HFFc6 (cell line): ENCODE results near the gene CLNS1A. TPM values are rescaled to one million over a fixed set of nuclear protein-coding genes. Genes with fewer than 3 reads are reported as not detected.

ENCODE experiments used
- DNase-seq: peaks from one replicate; pipeline ENCODE4 v3.0.0-alpha.2; 2018
- H3K27ac Mint-ChIP-seq: 2 replicates; pipeline ENCODE4 v1.8.0; 2020; ENCODE audit warnings: mild to moderate bottlenecking, mixed read lengths
- H3K27me3 Mint-ChIP-seq: 2 replicates; pipeline ENCODE4 v1.8.0; 2021; ENCODE audit warnings: mild to moderate bottlenecking, moderate library complexity, mixed read lengths; ENCODE audit not compliant: insufficient read depth
- H3K36me3 Mint-ChIP-seq: 2 replicates; pipeline ENCODE4 v1.8.0; 2021; ENCODE audit warnings: low read depth, mixed read lengths
- H3K4me1 Mint-ChIP-seq: 2 replicates; pipeline ENCODE4 v1.8.0; 2020; ENCODE audit warnings: low read depth, mixed read lengths
- H3K4me3 Mint-ChIP-seq: 2 replicates; pipeline ENCODE4 v1.8.0; 2020; ENCODE audit warnings: mild to moderate bottlenecking, moderate library complexity, mixed read lengths
- H3K9me3 Mint-ChIP-seq: 2 replicates; pipeline ENCODE4 v1.8.0; 2020; ENCODE audit warnings: mild to moderate bottlenecking, mixed read lengths
- total RNA-seq, 6 experiments: library from RNA; stranded (reverse); fragmentation: NEBNext Ultra II Directional; extraction: Animal tissue kit (Norgen Biotek cat#: 25700); gene quantifications; 2 replicates in 1 of 6; 3 replicates in 5 of 6; pipeline ENCODE4 v1.2.3, GENCODE V29; 2021
- TF ChIP-seq, protein P1 (sequence below): fragments of 200-600 bp; sonication (generic); IDR thresholded peaks from 2 replicates; pipeline ENCODE4 v1.5.0; 2021; ENCODE audit warnings: antibody characterized with exemption, mild to moderate bottlenecking

CLNS1A gene
- total RNA-seq, 6 experiments from 2014 or later, result 91.5 to 98.6 (median 94.7) TPM

DNA sequence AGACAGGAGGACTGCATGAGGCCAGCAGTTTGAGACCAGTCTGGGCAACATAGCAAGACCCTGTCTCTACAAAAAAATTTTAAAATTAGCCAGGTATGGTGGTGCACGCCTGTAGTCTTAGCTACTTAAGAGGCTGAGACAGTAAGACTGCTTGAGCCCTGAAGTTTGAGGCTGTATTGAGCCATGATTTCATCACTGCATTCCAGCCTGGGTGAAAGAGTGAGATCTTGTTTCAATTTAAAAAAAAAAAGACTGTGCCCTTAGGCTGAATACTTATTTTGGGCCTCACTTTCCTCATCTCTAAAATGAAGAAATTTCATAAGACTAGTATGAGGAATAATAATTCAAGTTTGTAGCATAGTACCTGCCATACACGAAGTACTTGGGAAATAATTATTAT is 41.0 kb downstream of the CLNS1A start:
- H3K4me3 Mint-ChIP-seq, result no peak overlapping the region
- H3K4me1 Mint-ChIP-seq, result peaks cover 4% of the 10 kb centered on the region

GRCh38 chr11:77593883-77594282 is 43.7 kb downstream of the CLNS1A start:
- DNase-seq, result no peak
- TF ChIP-seq, protein P1, sequence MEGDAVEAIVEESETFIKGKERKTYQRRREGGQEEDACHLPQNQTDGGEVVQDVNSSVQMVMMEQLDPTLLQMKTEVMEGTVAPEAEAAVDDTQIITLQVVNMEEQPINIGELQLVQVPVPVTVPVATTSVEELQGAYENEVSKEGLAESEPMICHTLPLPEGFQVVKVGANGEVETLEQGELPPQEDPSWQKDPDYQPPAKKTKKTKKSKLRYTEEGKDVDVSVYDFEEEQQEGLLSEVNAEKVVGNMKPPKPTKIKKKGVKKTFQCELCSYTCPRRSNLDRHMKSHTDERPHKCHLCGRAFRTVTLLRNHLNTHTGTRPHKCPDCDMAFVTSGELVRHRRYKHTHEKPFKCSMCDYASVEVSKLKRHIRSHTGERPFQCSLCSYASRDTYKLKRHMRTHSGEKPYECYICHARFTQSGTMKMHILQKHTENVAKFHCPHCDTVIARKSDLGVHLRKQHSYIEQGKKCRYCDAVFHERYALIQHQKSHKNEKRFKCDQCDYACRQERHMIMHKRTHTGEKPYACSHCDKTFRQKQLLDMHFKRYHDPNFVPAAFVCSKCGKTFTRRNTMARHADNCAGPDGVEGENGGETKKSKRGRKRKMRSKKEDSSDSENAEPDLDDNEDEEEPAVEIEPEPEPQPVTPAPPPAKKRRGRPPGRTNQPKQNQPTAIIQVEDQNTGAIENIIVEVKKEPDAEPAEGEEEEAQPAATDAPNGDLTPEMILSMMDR, result no peak
- Mint-ChIP-seq H3K27ac (no peak overlapping the region), H3K4me3 (no peak overlapping the region), H3K4me1 (peaks cover 17% of the 10 kb centered on the region), H3K36me3 (peaks cover 4% of the 10 kb centered on the region; the same call in 1 of the 2 replicates), H3K27me3 (peaks cover 3% of the 10 kb centered on the region), H3K9me3 (no peaks in the 10 kb centered on the region)

More for the DNA sequence above, 41.0 kb downstream of the CLNS1A start:
- Mint-ChIP-seq H3K27me3 (no peaks in the 10 kb centered on the region), H3K36me3 (peaks cover 4% of the 10 kb centered on the region; the same call in 1 of the 2 replicates), H3K27ac (no peak overlapping the region), H3K9me3 (no peaks in the 10 kb centered on the region)
- TF ChIP-seq, protein P1, result no peak
- peak; percentile 31 for DNase-seq

DNA sequence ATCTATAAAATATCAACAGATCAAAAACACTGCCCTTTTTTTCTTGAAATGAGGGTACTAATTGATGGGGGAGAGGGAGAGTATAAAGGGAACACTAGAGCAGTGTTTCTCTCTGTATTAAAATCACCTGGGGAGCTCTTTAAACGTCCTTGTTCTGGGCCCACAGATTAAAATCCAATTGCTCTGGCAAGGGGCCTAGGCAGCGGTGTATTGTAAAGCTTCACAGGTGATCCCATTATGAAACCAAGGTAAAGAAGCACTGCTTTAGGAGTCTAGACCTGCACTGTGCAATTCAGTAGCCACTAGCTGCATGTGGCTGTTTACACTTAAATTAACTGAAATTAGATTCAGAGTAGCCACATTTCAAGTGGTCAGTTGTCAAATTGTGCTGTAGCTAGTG is 44.9 kb downstream of the CLNS1A start:
- Mint-ChIP-seq H3K4me1 (peaks cover 20% of the 10 kb centered on the region), H3K27me3 (peaks cover 3% of the 10 kb centered on the region), H3K9me3 (no peaks in the 10 kb centered on the region), H3K4me3 (no peak overlapping the region), H3K27ac (no peak overlapping the region), H3K36me3 (peaks cover 4% of the 10 kb centered on the region; the same call in 1 of the 2 replicates)
- DNase-seq, result no peak
- TF ChIP-seq, protein P1, result no peak

DNA sequence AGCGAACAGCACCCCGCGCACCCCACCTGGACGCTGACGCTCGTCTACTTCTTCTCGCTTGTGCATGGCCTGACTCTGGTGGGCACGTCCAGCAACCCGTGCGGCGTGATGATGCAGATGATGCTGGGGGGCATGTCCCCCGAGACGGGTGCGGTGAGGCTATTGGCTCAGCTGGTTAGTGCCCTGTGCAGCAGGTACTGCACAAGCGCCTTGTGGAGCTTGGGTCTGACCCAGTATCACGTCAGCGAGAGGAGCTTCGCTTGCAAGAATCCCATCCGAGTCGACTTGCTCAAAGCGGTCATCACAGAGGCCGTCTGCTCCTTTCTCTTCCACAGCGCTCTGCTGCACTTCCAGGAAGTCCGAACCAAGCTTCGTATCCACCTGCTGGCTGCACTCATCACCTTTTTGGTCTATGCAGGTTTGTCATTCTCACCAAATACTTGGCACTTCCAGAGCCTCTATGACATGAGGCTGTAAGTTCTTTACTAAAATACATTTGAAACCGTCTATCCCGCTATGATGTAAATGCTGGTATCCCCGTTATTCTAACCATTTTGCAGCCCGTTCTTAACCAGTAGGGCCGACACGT is 47.3 kb downstream of the CLNS1A start:
- DNase-seq, result peak; percentile 19
- peaks cover 3% of the 10 kb centered on the region for H3K27me3 Mint-ChIP-seq
- H3K4me1 Mint-ChIP-seq, result peaks cover 20% of the 10 kb centered on the region
- TF ChIP-seq, protein P1, result no peak
- H3K4me3 Mint-ChIP-seq, result peak overlapping the region; percentile 92
- H3K36me3 Mint-ChIP-seq, result peaks cover 4% of the 10 kb centered on the region; the same call in 1 of the 2 replicates
- H3K27ac Mint-ChIP-seq, result peak overlapping the region; percentile 71
- no peaks in the 10 kb centered on the region for H3K9me3 Mint-ChIP-seq

DNA sequence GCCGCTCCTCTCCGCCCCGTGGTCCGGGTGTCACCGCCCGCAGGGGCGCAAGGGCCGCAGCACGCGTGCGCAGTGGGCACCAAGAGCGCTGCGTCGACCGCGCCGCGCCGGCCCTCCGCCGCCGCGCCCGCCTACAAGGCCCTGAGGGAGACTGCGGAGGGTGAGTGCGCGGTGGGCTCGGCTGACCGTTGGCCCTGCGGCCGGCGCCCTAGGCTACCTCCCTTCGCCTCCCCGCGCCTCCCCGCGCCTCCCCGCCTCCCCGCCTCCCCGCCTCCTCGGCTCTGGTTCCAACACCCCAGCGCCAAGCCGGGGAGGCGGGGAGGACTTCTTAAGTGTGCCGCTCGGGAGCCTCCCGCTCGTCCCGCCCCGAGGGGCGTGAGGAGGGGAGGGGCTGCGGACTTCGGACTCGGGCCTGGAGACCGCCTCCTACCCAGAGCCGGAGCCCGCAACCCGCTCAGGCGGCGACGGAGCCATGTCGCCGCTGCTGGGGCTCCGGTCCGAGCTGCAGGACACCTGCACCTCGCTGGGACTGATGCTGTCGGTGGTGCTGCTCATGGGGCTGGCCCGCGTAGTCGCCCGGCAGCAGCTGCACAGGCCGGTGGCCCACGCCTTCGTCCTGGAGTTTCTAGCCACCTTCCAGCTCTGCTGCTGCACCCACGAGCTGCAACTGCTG is 47.9 kb downstream of the CLNS1A start, which contains the start of gene AQP11:
Gene AQP11 (plus strand): TSS at position 433 of the 673 bp plus-strand sequence. CDS start 40 bp downstream, at position 473.
- H3K4me1 Mint-ChIP-seq, result peaks cover 20% of the 10 kb centered on the region
- DNase-seq, result peak; percentile 56
- peaks cover 3% of the 10 kb centered on the region for H3K27me3 Mint-ChIP-seq
- H3K36me3 Mint-ChIP-seq, result peaks cover 4% of the 10 kb centered on the region; the same call in 1 of the 2 replicates
- peak within 1 kb of the TSS; percentile 71 for H3K27ac Mint-ChIP-seq
- H3K9me3 Mint-ChIP-seq, result no peaks in the 10 kb centered on the region
- peak within 1 kb of the TSS; percentile 92 for H3K4me3 Mint-ChIP-seq
- TF ChIP-seq, protein P1, result no peak
